Sigmoid colon (tissue), 7 donors: ENCODE measurements around the gene SORCS2. TPM values are rescaled to one million over a fixed set of nuclear protein-coding genes. Genes with fewer than 3 reads are reported as not detected.

Source experiments
- DNase-seq: peaks from one replicate; pipeline ENCODE4 v3.0.0-alpha.2; 2019
- H3K27ac ChIP-seq, 4 donors: fragments of 200-600 bp; sonication (generic); one replicate each; pipeline ENCODE4 v1.5.1; 2016 to 2019; ENCODE audit warnings: mild to moderate bottlenecking in 1 of 4
- H3K27me3 ChIP-seq, 3 donors: fragments of 200-600 bp; sonication (generic); one replicate each; pipeline ENCODE4 v1.5.1; 2019; ENCODE audit warnings: mild to moderate bottlenecking in 1 of 3
- H3K36me3 ChIP-seq, 4 donors: fragments of 200-600 bp; sonication (generic); one replicate each; pipeline ENCODE4 v1.5.1; 2016 to 2019
- H3K4me1 ChIP-seq, 4 donors: fragments of 200-600 bp; sonication (generic); one replicate each; pipeline ENCODE4 v1.5.1; 2017 to 2019
- H3K4me3 ChIP-seq, 4 donors: fragments of 200-600 bp; sonication (generic); one replicate each; pipeline ENCODE4 v1.5.1; 2017 to 2019; ENCODE audit warnings: mild to moderate bottlenecking in 2 of 4, moderate library complexity in 1 of 4
- H3K9me3 ChIP-seq, 4 donors: fragments of 200-600 bp in 3 of 4; sonication (generic) in 3 of 4; one replicate each; pipeline versions ENCODE4 v1.5.1 to v1.6.1; 2013 to 2019
- CTCF ChIP-seq, 4 experiments: fragments of 450-650 bp in 3 of 4; fragments of 200-600 bp in 1 of 4; IDR thresholded peaks; one replicate each; pipeline ENCODE4 v1.5.1; 2016 to 2019; ENCODE audit warnings: antibody characterized with exemption in 4 of 4, mild to moderate bottlenecking in 3 of 4, moderate library complexity in 2 of 4
- EP300 ChIP-seq, 4 donors: sonication (generic); formaldehyde crosslinking; IDR thresholded peaks; one replicate each; pipeline ENCODE4 v1.6.1; 2017; ENCODE audit warnings: antibody characterized with exemption in 4 of 4
- POLR2A ChIP-seq, 2 donors: fragments of 450-650 bp; IDR thresholded peaks; one replicate each; pipeline ENCODE4 v1.6.1; 2016; ENCODE audit warnings: antibody characterized with exemption in 2 of 2, mild to moderate bottlenecking in 2 of 2, moderate library complexity in 2 of 2
- POLR2AphosphoS5 ChIP-seq, 4 donors: sonication (generic); formaldehyde crosslinking; IDR thresholded peaks; one replicate each; pipeline ENCODE4 v1.6.1; 2017; ENCODE audit warnings: antibody characterized with exemption in 4 of 4
- WGBS, 2 donors: extraction: QIAGEN DNeasy Blood & Tissue Kit; methylation state at CpG; one replicate each; pipeline ENCODE4 v1.1.7; 2013; 5-methylcytosine and 5-hydroxymethylcytosine counted together
- intact Hi-C: fragments of 100-400 bp; cut with DNase I; formaldehyde crosslinking; loops from one replicate; pipeline ENCODE4 v1.15.1; 2023
- polyA plus RNA-seq, 3 donors: library from polyadenylated mRNA; stranded (reverse); fragments of 200-250 nt; gene quantifications; one replicate each; pipeline ENCODE4 v1.2.3, GENCODE V29; 2013
- total RNA-seq, 4 donors: library from RNA; depleted of rRNA; stranded (reverse); fragments of >200 nt; gene quantifications; one replicate each; pipeline ENCODE4 v1.1.0, GENCODE V29; 2016
- donor health status: healthy with polysubstance abuse.
- donor health status: Bipolar disorder and iron deficiency.
- donor health status: healthy.

Gene SORCS2
- total and polyA plus RNA-seq, 7 donors: 1.8 to 6.4 (median 3.9) TPM; not detected in 2

- H3K4me3 ChIP-seq: no peak overlapping the region
- intact Hi-C loops: no loop called here
- DNase-seq: peak; percentile 42
- H3K4me1 ChIP-seq: peaks cover 0 to 32% (median 24%) of the 10 kb centered on the region in 4 donors
- TF ChIP-seq EP300 (IDR thresholded peaks at IDR 0.05): no peak
- TF ChIP-seq POLR2AphosphoS5 (IDR thresholded peaks at IDR 0.05): peak in 2 of 4 donors; percentile 21 to 37
- H3K27ac ChIP-seq: peak overlapping the region in 3 of 4 donors; percentile 28 to 75 (median 73)
- no peaks in the 10 kb centered on the region for H3K27me3 ChIP-seq
- 64 to 67% methylated on average over 1 of the region's 1 CpG for WGBS, 2 donors
- no peaks in the 10 kb centered on the region for H3K36me3 ChIP-seq
- H3K9me3 ChIP-seq: peaks cover 0 to 9% (median 3%) of the 10 kb centered on the region in 4 donors
These were observed 218.1 kb downstream of the SORCS2 start for GRCh38 chr4:7410446-7410845.

- intact Hi-C loops: no loop called here
- 66 to 90% methylated on average over 1 of the region's 1 CpG for WGBS, 2 donors
- DNase-seq: peak; percentile 21
These were observed 219.2 kb downstream of the SORCS2 start for GRCh38 chr4:7411491-7411890.

GRCh38 chr4:7411896-7412553 is 219.7 kb downstream of the SORCS2 start:
- Histone ChIP-seq H3K27ac (peak overlapping the region in 2 of 4 donors; percentile 73 to 75), H3K36me3 (no peaks in the 10 kb centered on the region), H3K4me3 (no peak overlapping the region), H3K4me1 (peaks cover 0 to 32% (median 24%) of the 10 kb centered on the region in 4 donors), H3K27me3 (no peaks in the 10 kb centered on the region), H3K9me3 (peaks cover 0 to 9% (median 3%) of the 10 kb centered on the region in 4 donors)
- TF ChIP-seq POLR2A (IDR thresholded peaks at IDR 0.05): no peak
- no peak for TF ChIP-seq EP300 (IDR thresholded peaks at IDR 0.05)
- TF ChIP-seq POLR2AphosphoS5 (IDR thresholded peaks at IDR 0.05): no peak
- TF ChIP-seq CTCF (IDR thresholded peaks at IDR 0.05): no peak
- WGBS, 2 donors: 64 to 70% methylated on average over 12 of the region's 12 CpGs
- peak; percentile 61 for DNase-seq
- intact Hi-C loops: no loop called here

More at GRCh38 chr4:7411491-7411890, 219.2 kb downstream of the SORCS2 start:
- Histone ChIP-seq H3K4me3 (no peak overlapping the region), H3K9me3 (peaks cover 0 to 9% (median 3%) of the 10 kb centered on the region in 4 donors), H3K27me3 (no peaks in the 10 kb centered on the region), H3K27ac (peak overlapping the region in 2 of 4 donors; percentile 73 to 75), H3K36me3 (no peaks in the 10 kb centered on the region), H3K4me1 (peaks cover 0 to 32% (median 24%) of the 10 kb centered on the region in 4 donors)
- TF ChIP-seq CTCF (IDR thresholded peaks at IDR 0.05) (no peak), POLR2A (IDR thresholded peaks at IDR 0.05) (no peak), EP300 (IDR thresholded peaks at IDR 0.05) (no peak)

DNA sequence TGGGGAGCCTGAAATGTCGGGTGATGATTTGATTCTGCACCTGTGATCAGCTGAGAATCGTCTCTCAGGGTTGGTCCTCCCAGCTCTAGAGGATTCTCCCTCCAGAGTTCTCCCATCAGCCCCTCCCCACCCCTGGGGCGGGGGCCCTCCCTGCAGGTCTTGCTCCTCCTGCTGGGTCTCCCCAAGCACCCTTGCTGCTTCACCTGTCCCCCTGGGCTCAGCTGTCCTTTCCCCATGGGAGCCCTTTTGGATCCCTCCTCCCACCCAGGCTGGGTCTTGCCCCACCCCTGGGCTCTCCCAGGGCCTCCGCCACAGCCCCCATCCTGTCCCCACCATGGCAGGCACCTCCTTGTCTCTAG is 220.2 kb downstream of the SORCS2 start:
- intact Hi-C loops: no loop called here
- peaks cover 0 to 9% (median 3%) of the 10 kb centered on the region in 4 donors for H3K9me3 ChIP-seq
- no peak overlapping the region for H3K27ac ChIP-seq
- no peak overlapping the region for H3K4me3 ChIP-seq
- H3K4me1 ChIP-seq: peaks cover 0 to 32% (median 24%) of the 10 kb centered on the region in 4 donors
- peak; percentile 52 for DNase-seq
- 56 to 81% methylated on average over 4 of the region's 4 CpGs for WGBS, 2 donors
- no peaks in the 10 kb centered on the region for H3K27me3 ChIP-seq
- H3K36me3 ChIP-seq: no peaks in the 10 kb centered on the region
- no peak for TF ChIP-seq POLR2AphosphoS5 (IDR thresholded peaks at IDR 0.05)
- TF ChIP-seq EP300 (IDR thresholded peaks at IDR 0.05): no peak
- TF ChIP-seq POLR2A (IDR thresholded peaks at IDR 0.05): no peak
- TF ChIP-seq CTCF (IDR thresholded peaks at IDR 0.05): no peak

DNA sequence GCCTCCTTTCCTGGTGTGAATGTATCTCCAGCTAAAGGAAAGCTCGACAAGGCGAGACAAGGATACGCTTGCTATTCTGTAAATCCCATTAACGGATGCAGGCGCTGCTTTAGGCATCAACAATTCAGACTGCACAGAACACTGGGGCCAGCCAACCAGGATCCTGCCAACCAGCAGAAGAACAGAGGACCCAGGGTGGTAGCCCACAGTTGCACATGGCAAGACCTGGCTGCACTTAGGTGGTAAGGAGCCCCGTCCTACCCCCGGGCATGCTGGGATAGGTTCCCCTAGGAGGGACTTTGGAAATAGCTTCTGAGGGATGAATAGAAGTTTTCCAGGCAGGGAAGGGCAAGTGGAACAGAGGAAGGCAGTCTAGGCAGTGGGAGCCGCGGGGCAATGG is 221.7 kb downstream of the SORCS2 start:
- H3K27ac ChIP-seq: no peak overlapping the region
- H3K4me1 ChIP-seq: peaks cover 0 to 32% (median 24%) of the 10 kb centered on the region in 4 donors
- intact Hi-C loops: no loop called here
- H3K36me3 ChIP-seq: no peaks in the 10 kb centered on the region
- no peak overlapping the region for H3K4me3 ChIP-seq
- TF ChIP-seq POLR2AphosphoS5 (IDR thresholded peaks at IDR 0.05): no peak
- no peak for TF ChIP-seq CTCF (IDR thresholded peaks at IDR 0.05)
- no peak for TF ChIP-seq POLR2A (IDR thresholded peaks at IDR 0.05)
- no peak for TF ChIP-seq EP300 (IDR thresholded peaks at IDR 0.05)
- no peaks in the 10 kb centered on the region for H3K27me3 ChIP-seq
- DNase-seq: peak; percentile 44
- peaks cover 0 to 2% (median under 1%) of the 10 kb centered on the region in 4 donors for H3K9me3 ChIP-seq
- WGBS, 2 donors: 83% methylated on average over 9 of the region's 9 CpGs
